Erythroblast (primary cell): ENCODE data around the gene PTPRN2.

Source experiments
- GATA1 ChIP-seq: IDR thresholded peaks from 2 replicates; pipeline ENCODE4 v1.6.1; 2011; ENCODE audit warnings: low read depth, mild to moderate bottlenecking, control low read depth, low read length, moderate library complexity
- POLR2A ChIP-seq: IDR thresholded peaks from 2 replicates; pipeline ENCODE4 v1.6.1; 2011; ENCODE audit warnings: mild to moderate bottlenecking, low read length

- TF ChIP-seq POLR2A = no peak
- TF ChIP-seq GATA1 = no peak
Observed at GRCh38 chr7:158061026-158061630, 526.5 kb downstream of the PTPRN2 start.
